HL-60 (cell line): ENCODE data around the gene SCML2.

Experiments
- DNase-seq, 2 experiments: peaks; one replicate each; pipeline ENCODE4 v3.0.0-alpha.2; 2010 to 2020; ENCODE audit warnings: low read depth in 1 of 2, low spot score in 1 of 2
- H3K27ac ChIP-seq: fragments of 250-450 bp; sonication (Bioruptor Pico); replicated peaks from 2 replicates; pipeline ENCODE4 v1.5.1; 2020; ENCODE audit warnings: mild to moderate bottlenecking, moderate library complexity
- H3K27me3 ChIP-seq: fragments of 250-450 bp; sonication (Bioruptor Pico); 2 replicates; pipeline ENCODE4 v1.5.1; 2021; ENCODE audit warnings: mild to moderate bottlenecking, moderate library complexity; ENCODE audit not compliant: insufficient read depth, poor library complexity, severe bottlenecking
- H3K4me3 ChIP-seq: replicated peaks from 2 replicates; pipeline ENCODE4 v1.5.1; 2011; ENCODE audit warnings: mild to moderate bottlenecking, control low read depth, low read length; ENCODE audit not compliant: insufficient read depth
- GABPA ChIP-seq: IDR thresholded peaks from 2 replicates; pipeline ENCODE4 v1.6.1; 2012; ENCODE audit warnings: low read depth
- POLR2AphosphoS5 ChIP-seq: IDR thresholded peaks from 2 replicates; pipeline ENCODE4 v1.6.1; 2012; ENCODE audit warnings: low read depth
- SPI1 ChIP-seq: IDR thresholded peaks from 2 replicates; pipeline ENCODE4 v1.6.1; 2012; ENCODE audit warnings: low read depth, mild to moderate bottlenecking, borderline replicate concordance
- TF ChIP-seq, protein P1 (sequence below): IDR thresholded peaks from 2 replicates; pipeline ENCODE4 v1.6.1; 2012; ENCODE audit warnings: low read depth; ENCODE audit not compliant: insufficient replicate concordance
- TF ChIP-seq, protein P2 (sequence below): IDR thresholded peaks from one replicate; pipeline ENCODE4 v1.5.1; 2011; ENCODE audit warnings: low read length, control low read depth, inconsistent platforms; ENCODE audit not compliant: insufficient read depth

SCML2 gene

GRCh38 chrX:18288716-18289115 lies 65.8 kb downstream of the SCML2 start:
- Histone ChIP-seq H3K27me3 (no peaks in the 10 kb centered on the region), H3K4me3 (no peak overlapping the region), H3K27ac (no peak overlapping the region)
- TF ChIP-seq SPI1: no peak
- TF ChIP-seq, protein P1, sequence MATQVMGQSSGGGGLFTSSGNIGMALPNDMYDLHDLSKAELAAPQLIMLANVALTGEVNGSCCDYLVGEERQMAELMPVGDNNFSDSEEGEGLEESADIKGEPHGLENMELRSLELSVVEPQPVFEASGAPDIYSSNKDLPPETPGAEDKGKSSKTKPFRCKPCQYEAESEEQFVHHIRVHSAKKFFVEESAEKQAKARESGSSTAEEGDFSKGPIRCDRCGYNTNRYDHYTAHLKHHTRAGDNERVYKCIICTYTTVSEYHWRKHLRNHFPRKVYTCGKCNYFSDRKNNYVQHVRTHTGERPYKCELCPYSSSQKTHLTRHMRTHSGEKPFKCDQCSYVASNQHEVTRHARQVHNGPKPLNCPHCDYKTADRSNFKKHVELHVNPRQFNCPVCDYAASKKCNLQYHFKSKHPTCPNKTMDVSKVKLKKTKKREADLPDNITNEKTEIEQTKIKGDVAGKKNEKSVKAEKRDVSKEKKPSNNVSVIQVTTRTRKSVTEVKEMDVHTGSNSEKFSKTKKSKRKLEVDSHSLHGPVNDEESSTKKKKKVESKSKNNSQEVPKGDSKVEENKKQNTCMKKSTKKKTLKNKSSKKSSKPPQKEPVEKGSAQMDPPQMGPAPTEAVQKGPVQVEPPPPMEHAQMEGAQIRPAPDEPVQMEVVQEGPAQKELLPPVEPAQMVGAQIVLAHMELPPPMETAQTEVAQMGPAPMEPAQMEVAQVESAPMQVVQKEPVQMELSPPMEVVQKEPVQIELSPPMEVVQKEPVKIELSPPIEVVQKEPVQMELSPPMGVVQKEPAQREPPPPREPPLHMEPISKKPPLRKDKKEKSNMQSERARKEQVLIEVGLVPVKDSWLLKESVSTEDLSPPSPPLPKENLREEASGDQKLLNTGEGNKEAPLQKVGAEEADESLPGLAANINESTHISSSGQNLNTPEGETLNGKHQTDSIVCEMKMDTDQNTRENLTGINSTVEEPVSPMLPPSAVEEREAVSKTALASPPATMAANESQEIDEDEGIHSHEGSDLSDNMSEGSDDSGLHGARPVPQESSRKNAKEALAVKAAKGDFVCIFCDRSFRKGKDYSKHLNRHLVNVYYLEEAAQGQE: no peak
- no peak for TF ChIP-seq POLR2AphosphoS5
- TF ChIP-seq, protein P2, sequence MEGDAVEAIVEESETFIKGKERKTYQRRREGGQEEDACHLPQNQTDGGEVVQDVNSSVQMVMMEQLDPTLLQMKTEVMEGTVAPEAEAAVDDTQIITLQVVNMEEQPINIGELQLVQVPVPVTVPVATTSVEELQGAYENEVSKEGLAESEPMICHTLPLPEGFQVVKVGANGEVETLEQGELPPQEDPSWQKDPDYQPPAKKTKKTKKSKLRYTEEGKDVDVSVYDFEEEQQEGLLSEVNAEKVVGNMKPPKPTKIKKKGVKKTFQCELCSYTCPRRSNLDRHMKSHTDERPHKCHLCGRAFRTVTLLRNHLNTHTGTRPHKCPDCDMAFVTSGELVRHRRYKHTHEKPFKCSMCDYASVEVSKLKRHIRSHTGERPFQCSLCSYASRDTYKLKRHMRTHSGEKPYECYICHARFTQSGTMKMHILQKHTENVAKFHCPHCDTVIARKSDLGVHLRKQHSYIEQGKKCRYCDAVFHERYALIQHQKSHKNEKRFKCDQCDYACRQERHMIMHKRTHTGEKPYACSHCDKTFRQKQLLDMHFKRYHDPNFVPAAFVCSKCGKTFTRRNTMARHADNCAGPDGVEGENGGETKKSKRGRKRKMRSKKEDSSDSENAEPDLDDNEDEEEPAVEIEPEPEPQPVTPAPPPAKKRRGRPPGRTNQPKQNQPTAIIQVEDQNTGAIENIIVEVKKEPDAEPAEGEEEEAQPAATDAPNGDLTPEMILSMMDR: no peak
- TF ChIP-seq GABPA: no peak
- DNase-seq: no peak

DNA sequence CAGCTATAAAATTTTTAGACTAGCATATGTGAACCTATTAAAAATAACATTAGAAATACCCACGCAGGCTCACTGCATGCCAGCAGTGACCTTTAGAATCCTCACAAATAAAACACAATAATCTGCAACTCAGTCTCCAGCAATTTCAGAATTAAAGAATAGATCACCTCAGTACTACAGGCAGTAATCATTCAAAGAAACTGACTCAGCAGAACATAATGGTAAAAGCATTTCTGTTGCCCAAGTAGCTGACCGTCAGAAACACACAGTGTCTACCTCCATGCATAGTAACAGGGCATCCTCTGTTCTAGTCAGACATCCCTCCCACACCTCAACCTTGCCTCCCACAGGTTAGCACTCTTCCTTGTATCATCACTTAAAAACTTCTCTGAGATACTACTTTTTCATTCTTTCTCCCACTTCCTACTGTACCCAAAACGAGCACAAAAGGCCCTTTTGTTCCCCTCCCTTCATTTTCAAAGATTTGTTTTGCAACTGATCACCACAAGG lies 68.1 kb downstream of the SCML2 start:
- Histone ChIP-seq H3K4me3 (no peak overlapping the region), H3K27ac (no peak overlapping the region), H3K27me3 (no peaks in the 10 kb centered on the region)
- no peak for DNase-seq
- no peak for TF ChIP-seq SPI1
- TF ChIP-seq, protein P1: no peak
- no peak for TF ChIP-seq GABPA
- TF ChIP-seq, protein P2: no peak
- no peak for TF ChIP-seq POLR2AphosphoS5

DNA sequence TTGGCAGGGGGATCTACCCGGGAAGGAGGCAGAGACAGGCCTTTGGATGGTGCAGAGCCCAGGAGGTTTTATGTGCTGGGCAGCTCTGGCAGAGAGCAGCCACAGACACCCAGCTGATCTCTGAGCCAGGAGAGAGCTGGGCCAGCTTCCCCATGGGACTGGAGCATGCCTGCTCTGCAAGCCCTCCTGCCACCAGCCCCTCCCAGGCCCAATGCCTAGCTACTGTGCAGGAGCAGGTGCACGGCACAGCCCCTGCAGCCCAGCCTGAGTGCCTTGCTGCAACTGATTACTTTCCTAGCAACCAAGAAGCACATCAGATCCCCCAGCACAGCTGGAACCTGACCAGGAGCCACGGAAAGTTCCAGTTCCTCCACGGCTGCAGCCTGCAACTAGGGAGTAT lies 76.0 kb downstream of the SCML2 start:
- no peak for DNase-seq
- no peak overlapping the region for H3K4me3 ChIP-seq
- TF ChIP-seq, protein P1: no peak
- TF ChIP-seq, protein P2: no peak
- TF ChIP-seq GABPA: no peak
- no peaks in the 10 kb centered on the region for H3K27me3 ChIP-seq
- H3K27ac ChIP-seq: no peak overlapping the region
